Naive thymus-derived CD4-positive, alpha-beta T cell (primary cell): ENCODE data around the gene SPOCK3. TPM values are rescaled to one million over a fixed set of nuclear protein-coding genes. Genes with fewer than 3 reads are reported as not detected.

Source experiments
- ATAC-seq: fragments of 150-1000 bp; cut with Tn5 transposase; 2 replicates; pipeline ENCODE4 v1.10.0; 2021; ENCODE audit warnings: mild to moderate bottlenecking, moderate library complexity
- CTCF ChIA-PET: fragments of 350-600 bp; sonication (Branson Sonifier 250); formaldehyde crosslinking; loops from one replicate; lab custom pipeline; 2021; ENCODE audit warnings: antibody characterized with exemption; lab: Charles Lee
- POLR2A ChIA-PET: fragments of 350-600 bp; sonication (Branson Sonifier 250); formaldehyde crosslinking; loops from one replicate; lab custom pipeline; 2021; ENCODE audit warnings: antibody characterized with exemption, inconsistent platforms; lab: Charles Lee
- DNase-seq, 9 donors: peaks; one replicate each; pipeline versions ENCODE4 v3.0.0 to v3.0.0-alpha.2; 2020 to 2022; ENCODE audit warnings: mixed read lengths in 1 of 9
- H3K27ac ChIP-seq: one replicate; pipeline ENCODE4 v1.7.0; 2013; ENCODE audit warnings: mild to moderate bottlenecking, low read depth, low read length, moderate library complexity
- H3K27me3 ChIP-seq, 2 donors: one replicate each; pipeline ENCODE4 v1.7.0; 2013; ENCODE audit warnings: low read length in 2 of 2, mild to moderate bottlenecking in 2 of 2, moderate library complexity in 2 of 2; ENCODE audit not compliant: control insufficient read depth in 2 of 2, insufficient read depth in 2 of 2
- H3K36me3 ChIP-seq, 3 experiments: 1 replicate in 2 of 3; 2 replicates in 1 of 3; pipeline ENCODE4 v1.7.0; 2013; ENCODE audit warnings: low read length in 3 of 3, mild to moderate bottlenecking in 3 of 3, moderate library complexity in 1 of 3; ENCODE audit not compliant: insufficient read depth in 3 of 3, control insufficient read depth in 2 of 3
- H3K4me1 ChIP-seq, 2 donors: one replicate each; pipeline ENCODE4 v1.7.0; 2013; ENCODE audit warnings: low read length in 2 of 2, mild to moderate bottlenecking in 2 of 2, moderate library complexity in 1 of 2; ENCODE audit not compliant: control insufficient read depth in 2 of 2, insufficient read depth in 2 of 2
- H3K4me3 ChIP-seq: 2 replicates; pipeline ENCODE4 v1.7.0; 2013; ENCODE audit warnings: mild to moderate bottlenecking, low read length
- H3K9me3 ChIP-seq, 3 experiments: 1 replicate in 2 of 3; 2 replicates in 1 of 3; pipeline ENCODE4 v1.7.0; 2013; ENCODE audit warnings: low read length in 3 of 3; ENCODE audit not compliant: control insufficient read depth in 2 of 3
- H3K27ac Mint-ChIP-seq, 9 donors: one replicate each; pipeline ENCODE4 v1.8.0; 2020 to 2022; ENCODE audit warnings: mixed read lengths in 9 of 9, mild to moderate bottlenecking in 8 of 9, moderate library complexity in 5 of 9, inconsistent platforms in 2 of 9
- H3K27me3 Mint-ChIP-seq, 5 donors: one replicate each; pipeline ENCODE4 v1.8.0; 2021 to 2022; ENCODE audit warnings: mixed read lengths in 5 of 5, mild to moderate bottlenecking in 1 of 5
- H3K36me3 Mint-ChIP-seq, 5 donors: one replicate each; pipeline ENCODE4 v1.8.0; 2020 to 2022; ENCODE audit warnings: mixed read lengths in 5 of 5, mild to moderate bottlenecking in 3 of 5, inconsistent platforms in 1 of 5
- H3K4me1 Mint-ChIP-seq, 7 donors: one replicate each; pipeline ENCODE4 v1.8.0; 2020 to 2022; ENCODE audit warnings: mixed read lengths in 7 of 7, mild to moderate bottlenecking in 3 of 7, inconsistent platforms in 1 of 7
- H3K4me3 Mint-ChIP-seq, 10 donors: one replicate each; pipeline ENCODE4 v1.8.0; 2020 to 2022; ENCODE audit warnings: mild to moderate bottlenecking in 10 of 10, mixed read lengths in 10 of 10, moderate library complexity in 6 of 10, inconsistent platforms in 2 of 10
- H3K9me3 Mint-ChIP-seq, 11 donors: one replicate each; pipeline ENCODE4 v1.8.0; 2020 to 2022; ENCODE audit warnings: mixed read lengths in 11 of 11, mild to moderate bottlenecking in 4 of 11, inconsistent platforms in 1 of 11, moderate library complexity in 1 of 11
- intact Hi-C, 2 donors: fragments of 100-400 bp; cut with micrococcal nuclease; formaldehyde crosslinking; loops; one replicate each; pipeline ENCODE4 v1.15.1; 2023
- polyA plus RNA-seq, 2 donors: library from polyadenylated mRNA; unstranded; fragments of 300-500 nt; fragmentation: Illumina TruSeq; gene quantifications; one replicate each; pipeline ENCODE4 v1.2.3, GENCODE V29; 2021
- total RNA-seq, 6 experiments: library from RNA in 5 of 6; stranded (reverse) in 5 of 6; gene quantifications; 1 replicate in 5 of 6; 2 replicates in 1 of 6; pipeline ENCODE4 v1.2.3 and lab custom pipeline; 2021 to 2026

SPOCK3 gene
- total and polyA plus RNA-seq, 7 experiments from 2014 or later = 0.54 TPM; not detected in 6

GRCh38 chr4:167109859-167110258 lies 124.4 kb downstream of the SPOCK3 start:
- no peak overlapping the region for H3K4me3 Mint-ChIP-seq
- Histone ChIP-seq H3K36me3 (no peaks in the 10 kb centered on the region), H3K27ac (no peak overlapping the region), H3K27me3 (no peaks in the 10 kb centered on the region), H3K4me3 (no peak overlapping the region), H3K4me1 (no peaks in the 10 kb centered on the region), H3K9me3 (no peaks in the 10 kb centered on the region)
- ChIA-PET CTCF (no interaction called here), POLR2A (no interaction called here)
- DNase-seq (peak in 1 of 9 donors; percentile 22), ATAC-seq (no peak)
- no peaks in the 10 kb centered on the region for H3K4me1 Mint-ChIP-seq
- no peaks in the 10 kb centered on the region for H3K27me3 Mint-ChIP-seq
- peak overlapping the region in 1 of 9 donors; percentile 7 for H3K27ac Mint-ChIP-seq
- intact Hi-C loops = loop anchor here in 1 of 2 donors (10.0 kb wide), 1 partner anchor 675 kb away; no protein-coding TSS in a partner anchor
- H3K9me3 Mint-ChIP-seq = peaks cover 0 to 15% (median 0%) of the 10 kb centered on the region in 11 donors
- H3K36me3 Mint-ChIP-seq = no peaks in the 10 kb centered on the region

GRCh38 chr4:167105857-167106256 lies 128.4 kb downstream of the SPOCK3 start:
- CTCF ChIA-PET = no interaction called here

GRCh38 chr4:167102475-167102874 lies 131.8 kb downstream of the SPOCK3 start:
- Mint-ChIP-seq H3K36me3 (no peaks in the 10 kb centered on the region), H3K4me1 (no peaks in the 10 kb centered on the region), H3K27ac (no peak overlapping the region), H3K4me3 (no peak overlapping the region), H3K9me3 (peaks cover 0 to 25% (median 3%) of the 10 kb centered on the region in 11 donors), H3K27me3 (no peaks in the 10 kb centered on the region)
- POLR2A ChIA-PET = no interaction called here
- Histone ChIP-seq H3K4me1 (no peaks in the 10 kb centered on the region), H3K9me3 (no peaks in the 10 kb centered on the region), H3K27ac (no peak overlapping the region), H3K27me3 (no peaks in the 10 kb centered on the region), H3K36me3 (no peaks in the 10 kb centered on the region), H3K4me3 (no peak overlapping the region)
- CTCF ChIA-PET = no interaction called here
- no peak for DNase-seq
- ATAC-seq = no peak
- intact Hi-C loops = loop anchor here in 1 of 2 donors (10.0 kb wide), 1 partner anchor 682 kb away; no protein-coding TSS in a partner anchor

More at GRCh38 chr4:167105857-167106256, 128.4 kb downstream of the SPOCK3 start:
- H3K4me1 ChIP-seq = no peaks in the 10 kb centered on the region
- Mint-ChIP-seq H3K4me1 (no peaks in the 10 kb centered on the region), H3K9me3 (peaks cover 0 to 30% (median 4%) of the 10 kb centered on the region in 11 donors), H3K27me3 (no peaks in the 10 kb centered on the region), H3K36me3 (no peaks in the 10 kb centered on the region), H3K4me3 (no peak overlapping the region), H3K27ac (no peak overlapping the region)
- DNase-seq = no peak
- intact Hi-C loops = loop anchor here in 1 of 2 donors (10.0 kb wide), 1 partner anchor 679 kb away; no protein-coding TSS in a partner anchor
- POLR2A ChIA-PET = no interaction called here
- H3K27ac ChIP-seq = no peak overlapping the region
- ATAC-seq = no peak
- no peaks in the 10 kb centered on the region for H3K27me3 ChIP-seq
- H3K4me3 ChIP-seq = no peak overlapping the region
- no peaks in the 10 kb centered on the region for H3K9me3 ChIP-seq
- H3K36me3 ChIP-seq = no peaks in the 10 kb centered on the region

- Mint-ChIP-seq H3K4me1 (no peaks in the 10 kb centered on the region), H3K27ac (no peak overlapping the region), H3K4me3 (no peak overlapping the region), H3K36me3 (no peaks in the 10 kb centered on the region), H3K27me3 (no peaks in the 10 kb centered on the region), H3K9me3 (peaks cover 0 to 25% (median 3%) of the 10 kb centered on the region in 11 donors)
- ChIA-PET POLR2A (no interaction called here), CTCF (no interaction called here)
- Histone ChIP-seq H3K4me3 (no peak overlapping the region), H3K27ac (no peak overlapping the region), H3K4me1 (no peaks in the 10 kb centered on the region), H3K36me3 (no peaks in the 10 kb centered on the region), H3K9me3 (no peaks in the 10 kb centered on the region), H3K27me3 (no peaks in the 10 kb centered on the region)
- ATAC-seq (no peak), DNase-seq (no peak)
- intact Hi-C loops = loop anchor here in 1 of 2 donors (10.0 kb wide), 1 partner anchor 684 kb away; no protein-coding TSS in a partner anchor
These were observed 133.3 kb downstream of the SPOCK3 start for GRCh38 chr4:167101035-167101434.

GRCh38 chr4:167100120-167100519 lies 134.2 kb downstream of the SPOCK3 start:
- intact Hi-C loops = loop anchor here in 1 of 2 donors (10.0 kb wide), 1 partner anchor 685 kb away; no protein-coding TSS in a partner anchor
- ChIA-PET CTCF (interaction anchor here (0.8 kb wide), 1 partner anchor 9 kb away, joined by 3 read pairs; no protein-coding TSS in a partner anchor), POLR2A (no interaction called here)
- H3K27me3 Mint-ChIP-seq = no peaks in the 10 kb centered on the region
- peaks cover 0 to 18% (median 3%) of the 10 kb centered on the region in 11 donors for H3K9me3 Mint-ChIP-seq
- Histone ChIP-seq H3K27ac (no peak overlapping the region), H3K36me3 (no peaks in the 10 kb centered on the region), H3K4me1 (no peaks in the 10 kb centered on the region), H3K9me3 (no peaks in the 10 kb centered on the region), H3K27me3 (no peaks in the 10 kb centered on the region), H3K4me3 (no peak overlapping the region)
- ATAC-seq (no peak), DNase-seq (no peak)
- H3K27ac Mint-ChIP-seq = no peak overlapping the region
- no peaks in the 10 kb centered on the region for H3K4me1 Mint-ChIP-seq
- no peaks in the 10 kb centered on the region for H3K36me3 Mint-ChIP-seq
- no peak overlapping the region for H3K4me3 Mint-ChIP-seq

GRCh38 chr4:167088115-167088514 lies 146.2 kb downstream of the SPOCK3 start:
- Mint-ChIP-seq H3K9me3 (peaks cover 0 to 12% (median 2%) of the 10 kb centered on the region in 11 donors), H3K36me3 (no peaks in the 10 kb centered on the region), H3K4me3 (no peak overlapping the region), H3K27me3 (no peaks in the 10 kb centered on the region), H3K27ac (no peak overlapping the region), H3K4me1 (no peaks in the 10 kb centered on the region)
- ATAC-seq (no peak), DNase-seq (no peak)
- Histone ChIP-seq H3K27me3 (no peaks in the 10 kb centered on the region), H3K27ac (no peak overlapping the region), H3K36me3 (no peaks in the 10 kb centered on the region), H3K4me3 (no peak overlapping the region), H3K9me3 (no peaks in the 10 kb centered on the region), H3K4me1 (no peaks in the 10 kb centered on the region)
- POLR2A ChIA-PET = no interaction called here
- intact Hi-C loops = no loop called here
- CTCF ChIA-PET = no interaction called here

GRCh38 chr4:167084321-167084720 lies 150.0 kb downstream of the SPOCK3 start:
- Mint-ChIP-seq H3K36me3 (no peaks in the 10 kb centered on the region), H3K9me3 (peaks cover 0 to 18% (median 1%) of the 10 kb centered on the region in 11 donors), H3K27ac (no peak overlapping the region), H3K4me1 (no peaks in the 10 kb centered on the region), H3K4me3 (no peak overlapping the region), H3K27me3 (no peaks in the 10 kb centered on the region)
- CTCF ChIA-PET = no interaction called here
- POLR2A ChIA-PET = no interaction called here
- DNase-seq (no peak), ATAC-seq (no peak)
- no peaks in the 10 kb centered on the region for H3K4me1 ChIP-seq
- H3K27me3 ChIP-seq = no peaks in the 10 kb centered on the region
- H3K4me3 ChIP-seq = no peak overlapping the region
- no peaks in the 10 kb centered on the region for H3K9me3 ChIP-seq
- H3K27ac ChIP-seq = no peak overlapping the region
- no peaks in the 10 kb centered on the region for H3K36me3 ChIP-seq
- intact Hi-C loops = no loop called here
